ENCODE data around the gene ACAP2.
"Not testable (repeated sequence)": the region's sequence is repeated elsewhere in the genome, so short reads cannot be mapped to it uniquely, and the experiment has no call there.

Gene ACAP2

GRCh38 chr3:195442573-195443390, at the start of gene ACAP2:
Gene ACAP2 (minus strand): TSS chr3:195443020. CDS start chr3:195442847, 173 bp downstream.
- DNase-seq (ENCODE audit: low read depth in 3 of 3): peak; percentile 96 to 99 (median 98)

GRCh38 chr3:195475614-195476013, 32.8 kb upstream of the ACAP2 start:
- no peak for DNase-seq (ENCODE audit: low read depth in 3 of 3)

- DNase-seq (ENCODE audit: low read depth in 3 of 3): not testable (repeated sequence)
These were observed 32.3 kb upstream of the ACAP2 start for GRCh38 chr3:195475116-195475515.

GRCh38 chr3:195468841-195469240, 26.0 kb upstream of the ACAP2 start:
- no peak for DNase-seq (ENCODE audit: low read depth in 3 of 3)

GRCh38 chr3:195468391-195468776, 25.6 kb upstream of the ACAP2 start:
- DNase-seq (ENCODE audit: low read depth in 3 of 3): no peak

GRCh38 chr3:195467641-195468390, 25.0 kb upstream of the ACAP2 start:
- no peak for DNase-seq (ENCODE audit: low read depth in 3 of 3)

GRCh38 chr3:195466251-195466650, 23.4 kb upstream of the ACAP2 start:
- DNase-seq (ENCODE audit: low read depth in 3 of 3): no peak

GRCh38 chr3:195462922-195463321, 20.1 kb upstream of the ACAP2 start:
- DNase-seq (ENCODE audit: low read depth in 3 of 3): not testable (repeated sequence)

GRCh38 chr3:195462308-195462610, 19.4 kb upstream of the ACAP2 start:
- no peak for DNase-seq (ENCODE audit: low read depth in 3 of 3)

- no peak for DNase-seq (ENCODE audit: low read depth in 3 of 3)
These were observed 18.9 kb upstream of the ACAP2 start for GRCh38 chr3:195461594-195462307.

GRCh38 chr3:195460091-195460713, 17.4 kb upstream of the ACAP2 start:
- no peak for DNase-seq (ENCODE audit: low read depth in 3 of 3)

GRCh38 chr3:195458316-195458717, 15.5 kb upstream of the ACAP2 start:
- no peak for DNase-seq (ENCODE audit: low read depth in 3 of 3)

- no peak for DNase-seq (ENCODE audit: low read depth in 3 of 3)
These were observed 13.0 kb upstream of the ACAP2 start for GRCh38 chr3:195455789-195456188.

GRCh38 chr3:195453236-195453635, 10.4 kb upstream of the ACAP2 start:
- DNase-seq (ENCODE audit: low read depth in 3 of 3): no peak

- DNase-seq (ENCODE audit: low read depth in 3 of 3): no peak
These were observed 8.7 kb upstream of the ACAP2 start for GRCh38 chr3:195451373-195452015.

- DNase-seq (ENCODE audit: low read depth in 3 of 3): no peak
These were observed 8.0 kb upstream of the ACAP2 start for GRCh38 chr3:195450731-195451229.

- no peak for DNase-seq (ENCODE audit: low read depth in 3 of 3)
These were observed 5.5 kb upstream of the ACAP2 start for GRCh38 chr3:195448205-195448875.

- DNase-seq (ENCODE audit: low read depth in 3 of 3): no peak
These were observed 4.4 kb upstream of the ACAP2 start for GRCh38 chr3:195447201-195447600.

GRCh38 chr3:195446359-195446758, 3.5 kb upstream of the ACAP2 start:
- DNase-seq (ENCODE audit: low read depth in 3 of 3): no peak

GRCh38 chr3:195445885-195446284, 3.1 kb upstream of the ACAP2 start:
- no peak for DNase-seq (ENCODE audit: low read depth in 3 of 3)

Measured in stimulated activated CD4-positive, alpha-beta T cell treated with anti-CD3 and anti-CD28 coated beads, TNF-alpha, amount 100 ng/mL, for 24 hours (primary cell).